Mesenchymal stem cell (in vitro differentiated cells and primary cell): ENCODE data around the gene NR2F1-AS1.

Experiments
- DNase-seq: peaks from one replicate; pipeline ENCODE4 v3.0.0-alpha.2; 2013
- H2AFZ ChIP-seq: one replicate; pipeline ENCODE4 v1.6.1; 2013; ENCODE audit warnings: low read depth, mild to moderate bottlenecking, control low read depth, inconsistent platforms, low read length, moderate library complexity
- H2AK5ac ChIP-seq: 2 replicates; pipeline ENCODE4 v1.6.1; 2013; ENCODE audit warnings: low read length, moderate library complexity, mild to moderate bottlenecking, inconsistent platforms; ENCODE audit not compliant: severe bottlenecking
- H2BK120ac ChIP-seq: one replicate; pipeline ENCODE4 v1.6.1; 2013; ENCODE audit warnings: low read depth, mild to moderate bottlenecking, inconsistent platforms, low read length, moderate library complexity
- H2BK12ac ChIP-seq, 2 experiments: one replicate each; pipeline ENCODE4 v1.6.1; 2013; ENCODE audit warnings: inconsistent platforms in 2 of 2, low read length in 2 of 2, mild to moderate bottlenecking in 2 of 2, moderate library complexity in 2 of 2, control low read depth in 1 of 2
- H2BK15ac ChIP-seq: one replicate; pipeline ENCODE4 v1.6.1; 2013; ENCODE audit warnings: mild to moderate bottlenecking, low read depth, inconsistent platforms; ENCODE audit not compliant: poor library complexity, severe bottlenecking
- H2BK5ac ChIP-seq: 2 replicates; pipeline ENCODE4 v1.6.1; 2013; ENCODE audit warnings: low read depth, mild to moderate bottlenecking, low read length, control low read depth, inconsistent platforms; ENCODE audit not compliant: poor library complexity, severe bottlenecking
- H3K14ac ChIP-seq, 2 experiments: one replicate each; pipeline ENCODE4 v1.6.1; 2013; ENCODE audit warnings: inconsistent platforms in 2 of 2, low read length in 2 of 2, control low read depth in 1 of 2, mild to moderate bottlenecking in 1 of 2, moderate library complexity in 1 of 2
- H3K18ac ChIP-seq, 2 experiments: one replicate each; pipeline ENCODE4 v1.6.1; 2013; ENCODE audit warnings: inconsistent platforms in 2 of 2, low read length in 2 of 2, control low read depth in 1 of 2, low read depth in 1 of 2, mild to moderate bottlenecking in 1 of 2
- H3K23ac ChIP-seq, 2 experiments: one replicate each; pipeline ENCODE4 v1.6.1; 2013; ENCODE audit warnings: inconsistent platforms in 2 of 2, low read length in 2 of 2, mild to moderate bottlenecking in 2 of 2, moderate library complexity in 2 of 2, control low read depth in 1 of 2
- H3K27ac ChIP-seq: 2 replicates; pipeline ENCODE4 v1.5.1; 2013; ENCODE audit warnings: mild to moderate bottlenecking, moderate library complexity, low read length, control low read depth, inconsistent platforms; ENCODE audit not compliant: poor library complexity, severe bottlenecking
- H3K27me3 ChIP-seq, 2 experiments: 2 replicates each; pipeline versions ENCODE4 v1.6.1 to v1.7.0; 2013; ENCODE audit warnings: low read length in 2 of 2, mild to moderate bottlenecking in 2 of 2, moderate library complexity in 2 of 2, control low read depth in 1 of 2, inconsistent platforms in 1 of 2; ENCODE audit not compliant: control insufficient read depth in 1 of 2, insufficient read depth in 1 of 2
- H3K36me3 ChIP-seq, 2 experiments: 2 replicates each; pipeline versions ENCODE4 v1.6.1 to v1.7.0; 2013; ENCODE audit warnings: low read length in 2 of 2, control low read depth in 1 of 2, inconsistent platforms in 1 of 2, low read depth in 1 of 2, mild to moderate bottlenecking in 1 of 2; ENCODE audit not compliant: insufficient read depth in 2 of 2, control insufficient read depth in 1 of 2
- H3K4ac ChIP-seq, 2 experiments: one replicate each; pipeline ENCODE4 v1.6.1; 2013; ENCODE audit warnings: inconsistent platforms in 2 of 2, low read length in 2 of 2, mild to moderate bottlenecking in 2 of 2, moderate library complexity in 2 of 2, control low read depth in 1 of 2, low read depth in 1 of 2
- H3K4me1 ChIP-seq: 2 replicates; pipeline ENCODE4 v1.6.1; 2013; ENCODE audit warnings: low read depth, low read length, control low read depth; ENCODE audit not compliant: control insufficient read depth, insufficient read depth
- H3K4me2 ChIP-seq: 2 replicates; pipeline ENCODE4 v1.6.1; 2013; ENCODE audit warnings: low read length, mild to moderate bottlenecking, inconsistent platforms; ENCODE audit not compliant: poor library complexity, severe bottlenecking
- H3K4me3 ChIP-seq, 2 experiments: 2 replicates each; pipeline versions ENCODE4 v1.5.1 to v1.7.0; 2013; ENCODE audit warnings: low read length in 2 of 2, mild to moderate bottlenecking in 2 of 2, control low read depth in 1 of 2, low read depth in 1 of 2; ENCODE audit not compliant: insufficient read depth in 1 of 2
- H3K79me1 ChIP-seq: replicated peaks from 2 replicates; pipeline ENCODE4 v1.6.1; 2013; ENCODE audit warnings: mild to moderate bottlenecking, control low read depth, low read length, inconsistent platforms; ENCODE audit not compliant: poor library complexity, severe bottlenecking
- H3K9ac ChIP-seq: 2 replicates; pipeline ENCODE4 v1.7.0; 2013; ENCODE audit warnings: mild to moderate bottlenecking, low read length, moderate library complexity
- H3K9me3 ChIP-seq: 2 replicates; pipeline ENCODE4 v1.7.0; 2013; ENCODE audit warnings: mild to moderate bottlenecking, low read length; ENCODE audit not compliant: control insufficient read depth
- H4K8ac ChIP-seq: one replicate; pipeline ENCODE4 v1.6.1; 2013; ENCODE audit warnings: inconsistent platforms, mild to moderate bottlenecking, low read length, moderate library complexity
- H4K91ac ChIP-seq: one replicate; pipeline ENCODE4 v1.6.1; 2013; ENCODE audit warnings: mild to moderate bottlenecking, low read length, inconsistent platforms
- WGBS: methylation state at CpG from one replicate; pipeline ENCODE4 v1.1.7; 2013; ENCODE audit warnings: mixed read lengths; 5-methylcytosine and 5-hydroxymethylcytosine counted together

NR2F1-AS1 gene

DNA sequence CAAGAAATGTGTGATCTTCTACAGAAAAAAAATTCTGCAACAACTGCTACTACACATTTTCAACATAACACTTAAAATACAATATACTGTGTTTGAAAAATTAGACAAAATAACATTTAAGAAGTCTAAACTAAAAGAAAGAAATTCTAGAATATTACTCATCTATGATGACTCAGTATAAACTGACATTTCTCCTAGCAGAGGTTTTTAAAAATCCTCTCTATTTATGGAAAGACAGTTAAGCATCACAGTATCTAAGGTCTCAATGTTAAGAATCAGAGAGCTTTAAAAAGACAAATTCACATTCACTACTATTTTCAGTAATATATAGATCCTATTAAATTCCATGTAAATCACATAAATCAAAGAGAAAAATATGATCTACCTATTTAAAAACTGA lies 61.3 kb downstream of the NR2F1-AS1 start:
- no peak overlapping the region for H4K8ac ChIP-seq
- H2BK5ac ChIP-seq: no peak overlapping the region
- no peak overlapping the region for H3K23ac ChIP-seq
- DNase-seq: no peak
- no peak overlapping the region for H3K4ac ChIP-seq
- H3K27ac ChIP-seq: no peak overlapping the region
- H2BK15ac ChIP-seq: no peak overlapping the region
- H3K4me1 ChIP-seq: no peaks in the 10 kb centered on the region
- H2AK5ac ChIP-seq: no peak overlapping the region
- H3K9ac ChIP-seq: peak overlapping the region; percentile 32
- H2BK12ac ChIP-seq: no peak overlapping the region
- H3K18ac ChIP-seq: no peak overlapping the region
- no peak overlapping the region for H2BK120ac ChIP-seq
- peaks cover 9% of the 10 kb centered on the region for H3K9me3 ChIP-seq
- no peak overlapping the region for H3K14ac ChIP-seq
- no peak overlapping the region for H2AFZ ChIP-seq
- H3K79me1 ChIP-seq: no peaks in the 10 kb centered on the region
- no peak overlapping the region for H4K91ac ChIP-seq
- peaks cover 0 to 3% of the 10 kb centered on the region in 2 experiments for H3K36me3 ChIP-seq
- no peak overlapping the region for H3K4me3 ChIP-seq
- no peak overlapping the region for H3K4me2 ChIP-seq
- H3K27me3 ChIP-seq: no peaks in the 10 kb centered on the region

DNA sequence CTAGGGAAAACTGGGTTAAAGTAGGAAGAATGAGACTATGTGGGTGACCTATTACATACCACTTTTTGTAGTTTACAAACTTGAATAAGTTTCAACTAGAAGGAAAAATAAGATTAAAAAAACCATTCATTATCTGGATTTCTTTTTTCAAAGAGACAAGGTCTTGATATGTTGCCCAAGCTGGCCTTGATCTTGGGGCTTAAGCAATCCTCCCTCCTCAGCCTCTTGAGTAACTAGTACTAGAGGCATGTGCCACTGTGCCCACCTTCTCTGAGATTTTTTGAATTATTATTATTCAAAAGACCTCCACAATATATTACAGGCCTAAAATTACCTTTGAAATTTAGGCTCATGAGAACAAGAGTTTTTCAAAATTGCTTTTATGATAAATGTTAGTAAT lies 63.2 kb downstream of the NR2F1-AS1 start:
- H3K18ac ChIP-seq: no peak overlapping the region
- H3K4me3 ChIP-seq: no peak overlapping the region
- no peak overlapping the region for H2BK12ac ChIP-seq
- H2BK120ac ChIP-seq: no peak overlapping the region
- no peak overlapping the region for H3K4me2 ChIP-seq
- DNase-seq: no peak
- no peak overlapping the region for H3K23ac ChIP-seq
- no peak overlapping the region for H4K91ac ChIP-seq
- no peak overlapping the region for H3K27ac ChIP-seq
- H2AK5ac ChIP-seq: no peak overlapping the region
- no peaks in the 10 kb centered on the region for H3K79me1 ChIP-seq
- H3K14ac ChIP-seq: no peak overlapping the region
- H3K36me3 ChIP-seq: peaks cover 0 to 3% of the 10 kb centered on the region in 2 experiments
- H3K4me1 ChIP-seq: no peaks in the 10 kb centered on the region
- H3K4ac ChIP-seq: no peak overlapping the region
- H3K9me3 ChIP-seq: peaks cover 5% of the 10 kb centered on the region
- no peak overlapping the region for H2AFZ ChIP-seq
- no peaks in the 10 kb centered on the region for H3K27me3 ChIP-seq
- H2BK15ac ChIP-seq: no peak overlapping the region
- H3K9ac ChIP-seq: no peak overlapping the region
- no peak overlapping the region for H4K8ac ChIP-seq
- no peak overlapping the region for H2BK5ac ChIP-seq

DNA sequence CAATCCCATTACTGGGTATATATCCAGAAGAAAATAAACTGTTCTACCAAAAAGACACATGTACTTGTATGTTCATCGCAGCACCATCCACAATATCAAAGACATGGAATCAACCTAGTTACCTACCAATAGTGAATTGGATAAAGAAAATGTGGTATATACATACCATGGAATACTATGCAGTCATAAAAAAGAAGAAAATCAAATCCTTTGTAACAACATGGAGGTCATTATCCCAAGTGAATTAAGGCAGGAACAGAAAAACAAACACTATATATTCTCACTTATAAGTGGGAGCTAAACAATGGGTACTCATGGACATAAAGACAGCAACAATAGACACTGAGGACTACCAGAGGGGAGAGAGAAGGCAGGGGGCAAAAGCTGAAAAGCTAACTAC lies 67.7 kb downstream of the NR2F1-AS1 start:
- Histone ChIP-seq H2BK15ac (no peak overlapping the region), H4K8ac (no peak overlapping the region), H3K4me3 (no peak overlapping the region), H4K91ac (no peak overlapping the region), H3K4me1 (no peaks in the 10 kb centered on the region), H3K18ac (peak overlapping the region in 1 of 2 experiments; percentile 70), H3K23ac (no peak overlapping the region), H3K27me3 (no peaks in the 10 kb centered on the region), H2BK120ac (no peak overlapping the region), H3K79me1 (no peaks in the 10 kb centered on the region), H3K36me3 (no peaks in the 10 kb centered on the region), H3K14ac (no peak overlapping the region), H2BK5ac (no peak overlapping the region), H2AFZ (no peak overlapping the region), H3K4me2 (no peak overlapping the region), H2BK12ac (no peak overlapping the region), H3K9ac (no peak overlapping the region), H3K27ac (no peak overlapping the region), H2AK5ac (no peak overlapping the region), H3K9me3 (no peaks in the 10 kb centered on the region), H3K4ac (no peak overlapping the region)
- WGBS: no CpG with 5 or more reads among the region's 1 CpG
- no peak for DNase-seq

DNA sequence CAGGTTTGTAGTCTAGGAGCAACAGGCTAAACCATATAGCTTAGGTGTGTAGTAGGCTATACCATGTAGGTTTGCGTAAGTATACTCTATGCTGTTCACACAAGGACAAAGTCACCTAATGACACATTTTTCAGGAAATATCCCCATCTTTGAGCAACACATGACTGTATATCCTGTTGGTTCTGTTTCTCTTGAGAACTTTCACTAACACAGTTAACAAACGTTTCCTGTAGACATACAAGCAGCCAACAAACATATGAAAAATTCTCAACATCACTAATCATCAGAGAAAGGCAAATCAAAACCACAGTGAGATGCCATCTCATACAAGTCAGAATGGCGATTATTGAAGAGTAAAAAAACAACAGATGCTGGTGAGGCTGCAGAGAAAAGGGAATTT lies 68.2 kb downstream of the NR2F1-AS1 start:
- Histone ChIP-seq H3K4me2 (no peak overlapping the region), H3K4me1 (no peaks in the 10 kb centered on the region), H3K18ac (peak overlapping the region in 1 of 2 experiments; percentile 28), H4K8ac (no peak overlapping the region), H2BK15ac (no peak overlapping the region), H3K36me3 (no peaks in the 10 kb centered on the region), H4K91ac (no peak overlapping the region), H2BK5ac (no peak overlapping the region), H3K27me3 (no peaks in the 10 kb centered on the region), H2AK5ac (no peak overlapping the region), H3K4ac (no peak overlapping the region), H3K9ac (peak overlapping the region; percentile 10), H3K23ac (no peak overlapping the region), H2AFZ (no peak overlapping the region), H3K4me3 (no peak overlapping the region), H2BK12ac (no peak overlapping the region), H3K14ac (no peak overlapping the region), H3K79me1 (no peaks in the 10 kb centered on the region), H3K9me3 (no peaks in the 10 kb centered on the region), H2BK120ac (no peak overlapping the region), H3K27ac (peak overlapping the region; percentile 61)
- DNase-seq: peak; percentile 82
- 31% methylated on average over 2 of the region's 3 CpGs for WGBS
